A549 treated with AZD9567 at 1 μM for 4 hours (cell line): ENCODE measurements around the gene KRT10. TPM values are rescaled to one million over a fixed set of nuclear protein-coding genes. Genes with fewer than 3 reads are reported as not detected.

ENCODE experiments used
- total RNA-seq: library from RNA; stranded (reverse); fragments of 200-300 nt; extraction: Qiagen RNA extraction; gene quantifications from 5 replicates; pipeline ENCODE4 v1.2.3, GENCODE V29; 2022; ENCODE audit not compliant: insufficient read depth

The KRT10 gene
- total RNA-seq: 51.8 to 115 TPM (median 108 TPM) in 5 replicates

DNA sequence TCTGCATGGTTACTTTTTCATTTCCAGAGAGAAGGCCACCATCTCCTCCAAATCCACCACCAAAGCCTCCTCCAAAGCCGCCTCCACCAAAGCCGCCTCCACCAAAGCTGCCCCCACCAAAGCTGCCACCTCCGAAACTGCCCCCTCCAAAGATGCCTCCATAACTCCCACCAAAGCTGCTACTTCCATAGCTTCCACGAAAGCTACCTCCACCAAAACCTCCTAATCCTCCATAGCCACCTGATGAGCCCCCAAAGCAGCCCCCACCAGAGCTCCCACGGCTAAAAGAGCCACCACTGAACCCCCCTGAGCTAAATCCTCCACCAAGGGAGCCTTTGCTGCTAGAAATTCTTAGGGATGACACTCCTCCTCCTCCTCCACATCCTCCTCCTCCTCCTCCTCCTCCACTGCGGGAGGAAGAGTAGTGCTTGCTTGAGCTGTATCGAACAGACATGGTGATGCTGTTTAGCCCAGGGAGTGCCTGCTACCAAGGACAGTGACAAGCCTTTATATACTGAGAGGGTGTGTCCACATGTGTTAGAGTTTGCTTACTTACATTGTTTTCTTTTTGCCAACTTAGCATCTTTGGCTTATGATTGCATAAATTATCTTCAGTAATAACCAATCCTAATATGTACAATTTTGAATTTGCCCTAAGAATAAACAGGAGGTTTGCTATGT is at the start of gene KRT10:
TSS of gene KRT10 (minus strand) at position 483 of the 681 bp plus-strand sequence. CDS start at position 454, 29 bp downstream.

GRCh38 chr17:40866838-40867237 is 44.4 kb upstream of the KRT10 start, which contains the start of gene KRT12:
KRT12 (minus strand) TSS chr17:40867223; CDS start chr17:40867186, 37 bp downstream.

GRCh38 chr17:40799859-40800258 is 22.6 kb downstream of the KRT10 start, which contains the start of gene KRT28:
KRT28 (minus strand) TSS chr17:40799959; CDS start chr17:40799893, 66 bp downstream.

DNA sequence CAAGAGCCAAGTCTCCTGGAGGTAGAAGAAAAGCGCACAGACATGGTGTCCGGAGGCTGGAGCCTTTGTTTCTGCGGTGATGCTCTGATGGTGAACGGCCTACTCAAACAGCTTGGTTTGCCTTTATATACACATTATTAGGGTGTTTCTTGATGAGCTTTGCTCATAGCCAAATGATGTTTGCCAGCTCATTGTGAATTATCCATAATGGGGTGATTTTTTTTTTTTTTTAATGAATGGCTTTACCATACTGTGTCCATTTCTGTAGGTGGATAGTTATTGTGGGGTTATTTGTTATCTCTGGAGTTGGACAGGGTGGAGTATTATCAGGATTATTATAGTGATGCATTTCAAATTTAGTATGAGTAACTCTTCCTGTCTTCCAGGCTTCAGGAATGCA is 40.0 kb downstream of the KRT10 start, which contains the start of gene KRT27:
TSS of gene KRT27 (minus strand) at position 101 of the 400 bp plus-strand sequence. CDS start at position 44, 57 bp downstream.

DNA sequence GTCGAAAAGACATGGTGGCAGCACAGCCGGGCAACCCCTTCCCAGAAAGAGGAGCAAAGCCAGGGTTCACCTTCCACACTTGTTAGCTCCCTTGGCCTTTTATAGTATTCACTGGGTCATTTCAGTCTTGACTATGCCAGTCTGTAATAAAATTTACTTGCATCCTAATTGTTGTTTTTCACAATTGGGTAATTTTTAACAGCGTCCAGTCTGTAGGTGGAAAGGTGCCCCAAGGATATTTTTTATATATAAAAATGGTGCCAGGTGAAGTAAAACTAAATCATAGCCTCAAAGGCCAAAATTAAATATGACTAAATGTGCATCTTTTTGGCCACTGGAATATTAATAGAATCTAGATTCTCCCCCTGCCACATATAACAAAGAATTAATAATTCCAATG is 50.3 kb downstream of the KRT10 start, which contains the start of gene KRT26:
TSS of gene KRT26 (minus strand) at position 101 of the 400 bp plus-strand sequence. CDS start at position 13, 88 bp downstream.

Other genes starting within 250 kb of the KRT10 start
- gene SMARCE1, start 174.8 kb downstream of the KRT10 start, total RNA-seq: 98.4 to 106 TPM (median 105 TPM) in 5 replicates
- gene KRT222, start 157.4 kb downstream of the KRT10 start, total RNA-seq: 0.21 to 0.65 TPM (median 0.38 TPM) in 4 of 5 replicates, not detected in the other
- not detected in 5 replicates for gene KRT24, start 118.9 kb downstream of the KRT10 start, total RNA-seq
- not detected in 5 replicates for gene KRT25, start 67.3 kb downstream of the KRT10 start, total RNA-seq
- not detected in 5 replicates for gene KRT26, start 50.4 kb downstream of the KRT10 start, total RNA-seq
- gene KRT27, start 40.1 kb downstream of the KRT10 start, total RNA-seq: 0.12 TPM in 1 of 5 replicates, not detected in the others
- gene KRT28, start 22.7 kb downstream of the KRT10 start, total RNA-seq: not detected in 5 replicates
- gene KRT12, start 44.6 kb upstream of the KRT10 start, total RNA-seq: not detected in 5 replicates
- 0.23 to 0.42 TPM (median 0.35 TPM) in 4 of 5 replicates, not detected in the other for gene KRT20, start 62.6 kb upstream of the KRT10 start, total RNA-seq
- 0.07 to 0.26 TPM (median 0.07 TPM) in 3 of 5 replicates, not detected in the others for gene KRT23, start 115.0 kb upstream of the KRT10 start, total RNA-seq
- not detected in 5 replicates for gene KRT39, start 144.3 kb upstream of the KRT10 start, total RNA-seq
- gene KRT40, start 161.7 kb upstream of the KRT10 start, total RNA-seq: not detected in 5 replicates
- not detected in 5 replicates for gene KRTAP3-3, start 171.6 kb upstream of the KRT10 start, total RNA-seq
- 0.16 to 3.6 TPM (median 0.25 TPM) in 5 replicates for gene KRTAP3-2, start 177.3 kb upstream of the KRT10 start, total RNA-seq
- not detected in 5 replicates for gene KRTAP3-1, start 186.5 kb upstream of the KRT10 start, total RNA-seq
- not detected in 5 replicates for gene KRTAP1-5, start 204.6 kb upstream of the KRT10 start, total RNA-seq
- gene KRTAP1-4, start 207.6 kb upstream of the KRT10 start, total RNA-seq: not detected in 5 replicates
- not detected in 5 replicates for gene KRTAP1-3, start 212.3 kb upstream of the KRT10 start, total RNA-seq
- gene KRTAP1-1, start 218.8 kb upstream of the KRT10 start, total RNA-seq: not detected in 5 replicates
- not detected in 5 replicates for gene KRTAP2-1, start 224.7 kb upstream of the KRT10 start, total RNA-seq
- not detected in 5 replicates for gene KRTAP2-2, start 232.6 kb upstream of the KRT10 start, total RNA-seq
- 0.09 to 0.19 TPM (median 0.17 TPM) in 4 of 5 replicates, not detected in the other for gene KRTAP2-3, start 237.5 kb upstream of the KRT10 start, total RNA-seq
- not detected in 5 replicates for gene KRTAP2-4, start 243.3 kb upstream of the KRT10 start, total RNA-seq